Memory B cell (primary cell): ENCODE data around the gene ZNF655.
"Not testable (repeated sequence)": the region's sequence is repeated elsewhere in the genome, so short reads cannot be mapped to it uniquely, and the experiment has no call there.

Experiments used
- ATAC-seq: fragments of 150-1000 bp; cut with Tn5 transposase; 2 replicates; pipeline ENCODE4 v1.10.0; 2021; ENCODE audit warnings: low read depth, mild to moderate bottlenecking, moderate library complexity
- DNase-seq, 2 donors: peaks; one replicate each; pipeline ENCODE4 v3.0.0; 2022; ENCODE audit warnings: low spot score in 2 of 2
- H3K27ac Mint-ChIP-seq: one replicate; pipeline ENCODE4 v1.8.0; 2022; ENCODE audit warnings: mild to moderate bottlenecking, moderate library complexity, mixed read lengths
- H3K27me3 Mint-ChIP-seq: one replicate; pipeline ENCODE4 v1.8.0; 2022; ENCODE audit warnings: mixed read lengths
- H3K36me3 Mint-ChIP-seq: one replicate; pipeline ENCODE4 v1.8.0; 2022; ENCODE audit warnings: mild to moderate bottlenecking, mixed read lengths
- H3K4me1 Mint-ChIP-seq: one replicate; pipeline ENCODE4 v1.8.0; 2022; ENCODE audit warnings: mixed read lengths
- H3K4me3 Mint-ChIP-seq: one replicate; pipeline ENCODE4 v1.8.0; 2022; ENCODE audit warnings: mild to moderate bottlenecking, moderate library complexity, mixed read lengths
- H3K9me3 Mint-ChIP-seq: one replicate; pipeline ENCODE4 v1.8.0; 2022; ENCODE audit warnings: mixed read lengths

The ZNF655 gene, protein sequence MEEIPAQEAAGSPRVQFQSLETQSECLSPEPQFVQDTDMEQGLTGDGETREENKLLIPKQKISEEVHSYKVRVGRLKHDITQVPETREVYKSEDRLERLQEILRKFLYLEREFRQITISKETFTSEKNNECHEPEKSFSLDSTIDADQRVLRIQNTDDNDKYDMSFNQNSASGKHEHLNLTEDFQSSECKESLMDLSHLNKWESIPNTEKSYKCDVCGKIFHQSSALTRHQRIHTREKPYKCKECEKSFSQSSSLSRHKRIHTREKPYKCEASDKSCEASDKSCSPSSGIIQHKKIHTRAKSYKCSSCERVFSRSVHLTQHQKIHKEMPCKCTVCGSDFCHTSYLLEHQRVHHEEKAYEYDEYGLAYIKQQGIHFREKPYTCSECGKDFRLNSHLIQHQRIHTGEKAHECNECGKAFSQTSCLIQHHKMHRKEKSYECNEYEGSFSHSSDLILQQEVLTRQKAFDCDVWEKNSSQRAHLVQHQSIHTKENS

GRCh38 chr7:99558306-99559174 lies at the start of gene ZNF655:
ZNF655 (plus strand) TSS chr7:99558642; CDS start chr7:99560560, 1,918 bp downstream.
- Mint-ChIP-seq H3K36me3 (peaks cover 34% of the 10 kb centered on the region), H3K9me3 (no peaks in the 10 kb centered on the region), H3K4me3 (peak within 1 kb of the TSS; percentile 95), H3K4me1 (peaks cover 27% of the 10 kb centered on the region), H3K27ac (peak within 1 kb of the TSS; percentile 92), H3K27me3 (no peaks in the 10 kb centered on the region)
- ATAC-seq = peak; percentile 84
- peak; percentile 84 to 89 for DNase-seq

DNA sequence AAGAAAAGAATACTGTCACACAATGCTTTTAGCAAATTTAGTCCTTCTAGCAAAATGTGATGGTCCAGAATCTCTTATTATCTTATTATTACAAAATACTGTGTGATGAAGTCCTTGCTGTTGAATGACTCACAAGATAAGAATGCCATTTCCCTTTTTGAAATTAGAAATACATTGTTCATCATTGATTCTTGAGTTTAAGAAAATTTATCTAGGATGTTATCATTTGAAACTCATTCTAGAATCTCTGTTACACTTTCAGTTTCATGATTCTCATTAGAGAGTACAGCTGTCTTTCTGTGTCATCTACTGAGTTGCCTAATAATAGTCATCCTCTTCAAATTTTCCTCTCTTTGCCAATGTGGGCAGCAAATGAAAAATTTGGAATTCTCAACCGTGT lies 44.4 kb upstream of the ZNF655 start:
- Mint-ChIP-seq H3K9me3 (no peaks in the 10 kb centered on the region), H3K4me3 (no peak overlapping the region), H3K27ac (no peak overlapping the region), H3K27me3 (no peaks in the 10 kb centered on the region), H3K4me1 (peaks cover 8% of the 10 kb centered on the region), H3K36me3 (peaks cover 22% of the 10 kb centered on the region)
- ATAC-seq (no peak), DNase-seq (no peak)

GRCh38 chr7:99521399-99521798 lies 37.0 kb upstream of the ZNF655 start:
- H3K4me3 Mint-ChIP-seq = no peak overlapping the region
- peaks cover 4% of the 10 kb centered on the region for H3K4me1 Mint-ChIP-seq
- ATAC-seq (no peak), DNase-seq (no peak)
- no peaks in the 10 kb centered on the region for H3K9me3 Mint-ChIP-seq
- peaks cover 25% of the 10 kb centered on the region for H3K36me3 Mint-ChIP-seq
- H3K27me3 Mint-ChIP-seq = no peaks in the 10 kb centered on the region
- no peak overlapping the region for H3K27ac Mint-ChIP-seq

DNA sequence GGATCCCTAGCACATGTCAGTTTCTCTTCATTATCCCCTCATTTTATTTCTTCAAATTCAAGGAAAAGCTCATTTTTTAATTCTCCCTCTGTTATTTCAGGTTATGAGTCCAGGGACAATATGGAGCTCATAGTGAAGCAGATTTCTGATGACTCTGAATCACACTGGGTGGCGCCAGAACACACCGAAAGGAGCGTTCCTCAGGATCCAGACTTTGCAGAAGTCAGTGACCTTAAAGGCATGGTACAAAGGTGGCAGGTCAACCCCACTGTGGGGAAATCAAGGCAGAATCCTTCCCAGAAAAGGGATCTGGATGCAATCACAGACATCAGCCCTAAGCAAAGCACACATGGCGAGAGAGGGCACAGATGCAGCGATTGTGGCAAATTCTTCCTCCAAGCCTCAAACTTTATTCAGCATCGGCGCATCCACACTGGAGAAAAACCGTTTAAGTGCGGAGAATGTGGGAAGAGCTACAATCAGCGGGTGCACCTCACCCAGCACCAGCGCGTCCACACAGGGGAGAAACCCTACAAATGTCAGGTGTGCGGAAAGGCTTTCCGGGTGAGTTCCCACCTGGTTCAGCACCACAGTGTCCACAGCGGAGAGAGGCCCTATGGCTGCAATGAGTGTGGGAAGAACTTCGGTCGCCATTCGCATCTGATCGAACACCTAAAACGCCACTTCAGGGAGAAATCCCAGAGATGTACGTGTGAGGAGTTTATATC lies 32.6 kb upstream of the ZNF655 start:
- Mint-ChIP-seq H3K4me3 (no peak overlapping the region), H3K9me3 (peaks cover 6% of the 10 kb centered on the region), H3K27ac (no peak overlapping the region), H3K27me3 (no peaks in the 10 kb centered on the region), H3K36me3 (peaks cover 39% of the 10 kb centered on the region), H3K4me1 (peaks cover 4% of the 10 kb centered on the region)
- DNase-seq (no peak), ATAC-seq (no peak)

DNA sequence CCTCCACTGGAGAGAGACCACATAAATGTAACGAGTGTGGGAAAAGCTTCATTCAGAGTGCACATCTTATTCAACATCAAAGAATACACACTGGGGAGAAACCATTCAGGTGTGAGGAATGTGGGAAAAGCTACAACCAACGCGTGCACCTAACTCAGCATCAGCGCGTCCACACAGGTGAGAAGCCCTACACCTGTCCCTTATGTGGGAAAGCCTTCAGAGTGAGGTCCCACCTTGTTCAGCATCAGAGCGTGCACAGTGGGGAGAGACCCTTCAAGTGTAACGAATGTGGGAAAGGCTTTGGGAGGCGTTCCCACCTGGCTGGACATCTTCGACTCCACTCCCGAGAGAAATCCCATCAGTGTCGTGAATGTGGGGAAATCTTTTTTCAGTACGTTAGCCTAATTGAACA lies 27.1 kb upstream of the ZNF655 start:
- H3K36me3 Mint-ChIP-seq = peaks cover 43% of the 10 kb centered on the region
- H3K4me3 Mint-ChIP-seq = no peak overlapping the region
- peaks cover 20% of the 10 kb centered on the region for H3K9me3 Mint-ChIP-seq
- no peaks in the 10 kb centered on the region for H3K27me3 Mint-ChIP-seq
- H3K27ac Mint-ChIP-seq = no peak overlapping the region
- H3K4me1 Mint-ChIP-seq = no peaks in the 10 kb centered on the region
- no peak for ATAC-seq
- DNase-seq = no peak

GRCh38 chr7:99535667-99536066 lies 22.8 kb upstream of the ZNF655 start:
- ATAC-seq (no peak), DNase-seq (no peak)
- Mint-ChIP-seq H3K27ac (no peak overlapping the region), H3K4me3 (no peak overlapping the region), H3K9me3 (peaks cover 17% of the 10 kb centered on the region), H3K4me1 (no peaks in the 10 kb centered on the region), H3K27me3 (no peaks in the 10 kb centered on the region), H3K36me3 (peaks cover 23% of the 10 kb centered on the region)

GRCh38 chr7:99539213-99539811 lies 19.1 kb upstream of the ZNF655 start:
- DNase-seq = no peak
- Mint-ChIP-seq H3K9me3 (peaks cover 11% of the 10 kb centered on the region), H3K36me3 (peaks cover 8% of the 10 kb centered on the region), H3K27ac (no peak overlapping the region), H3K4me1 (no peaks in the 10 kb centered on the region), H3K27me3 (no peaks in the 10 kb centered on the region), H3K4me3 (no peak overlapping the region)
- no peak for ATAC-seq

- H3K4me1 Mint-ChIP-seq = no peaks in the 10 kb centered on the region
- no peak overlapping the region for H3K27ac Mint-ChIP-seq
- H3K27me3 Mint-ChIP-seq = no peaks in the 10 kb centered on the region
- peaks cover 11% of the 10 kb centered on the region for H3K9me3 Mint-ChIP-seq
- no peak overlapping the region for H3K4me3 Mint-ChIP-seq
- H3K36me3 Mint-ChIP-seq = peaks cover 10% of the 10 kb centered on the region
- no peak for DNase-seq
- ATAC-seq = no peak
Observed at GRCh38 chr7:99540542-99540941, 17.9 kb upstream of the ZNF655 start.

DNA sequence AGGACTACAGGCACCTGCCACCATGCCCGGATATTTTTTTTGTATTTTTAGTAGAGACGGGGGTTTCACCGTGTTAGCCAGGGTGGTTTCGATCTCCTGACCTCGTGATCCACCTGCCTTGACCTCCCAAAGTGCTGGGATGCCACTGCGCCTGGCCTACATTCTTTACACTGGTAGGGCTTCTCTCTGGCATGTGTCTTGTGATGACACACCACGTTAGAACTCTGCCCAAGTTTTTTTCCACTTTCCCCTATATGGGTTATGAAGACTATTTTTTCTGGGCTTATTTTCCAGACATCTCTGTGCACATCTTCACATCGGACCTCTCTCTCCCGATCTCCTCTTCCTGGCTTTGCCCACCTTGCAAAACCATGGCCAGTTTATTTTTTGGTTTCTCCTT lies 17.2 kb upstream of the ZNF655 start:
- no peak for DNase-seq
- H3K27ac Mint-ChIP-seq = no peak overlapping the region
- H3K27me3 Mint-ChIP-seq = no peaks in the 10 kb centered on the region
- ATAC-seq = no peak
- peaks cover 10% of the 10 kb centered on the region for H3K36me3 Mint-ChIP-seq
- peaks cover 7% of the 10 kb centered on the region for H3K9me3 Mint-ChIP-seq
- H3K4me1 Mint-ChIP-seq = no peaks in the 10 kb centered on the region
- H3K4me3 Mint-ChIP-seq = no peak overlapping the region

DNA sequence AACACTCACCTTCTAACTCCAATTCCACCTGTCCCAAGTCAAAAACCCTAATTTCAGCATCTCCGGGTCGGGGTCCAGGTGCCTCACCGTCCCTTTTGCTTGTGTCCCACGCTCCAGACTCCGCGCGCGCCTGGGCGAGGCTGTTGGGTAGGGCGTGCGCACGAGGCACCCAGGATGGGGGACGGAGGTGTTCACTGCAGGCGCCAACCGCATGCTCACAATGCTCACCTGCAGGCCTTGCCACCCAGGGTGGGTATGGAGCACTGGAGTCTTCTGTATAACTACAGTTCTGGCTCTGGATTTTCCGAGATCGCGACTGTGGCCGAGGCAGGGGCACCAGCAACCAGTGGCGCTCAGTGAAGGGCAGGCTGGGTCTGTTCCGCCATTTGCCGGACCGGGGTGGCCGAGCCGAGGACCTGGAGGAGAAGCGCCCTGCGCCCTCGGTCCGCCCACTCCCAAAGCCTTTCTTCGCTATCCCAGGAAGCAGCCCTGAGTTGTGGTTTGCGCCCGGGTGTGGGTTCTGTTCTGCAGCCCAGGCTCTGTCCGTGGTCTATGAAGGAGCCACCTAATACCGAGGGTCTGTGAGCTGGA lies 15.3 kb upstream of the ZNF655 start:
- H3K27ac Mint-ChIP-seq = no peak overlapping the region
- no peak for ATAC-seq

DNA sequence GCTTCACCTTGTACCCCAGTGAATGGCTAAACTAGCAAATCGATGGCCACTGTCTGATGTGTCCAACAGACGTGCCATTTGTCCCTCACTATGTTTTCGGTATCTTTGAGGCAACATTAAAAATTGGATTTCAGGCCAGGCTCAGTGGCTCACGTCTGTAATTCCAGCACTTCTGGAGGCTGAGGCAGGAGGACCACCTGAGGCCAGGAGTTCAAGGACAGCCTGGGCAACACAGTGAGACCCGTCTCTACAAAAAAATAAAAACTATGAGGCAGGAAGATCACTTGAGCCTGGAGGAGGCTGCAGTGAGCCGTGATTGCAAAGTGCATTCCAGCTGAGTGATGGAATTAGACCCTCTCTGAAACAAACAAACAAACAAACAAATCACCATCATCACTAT lies 14.5 kb upstream of the ZNF655 start:
- Mint-ChIP-seq H3K4me1 (no peaks in the 10 kb centered on the region), H3K27ac (no peak overlapping the region), H3K4me3 (no peak overlapping the region), H3K9me3 (peaks cover 7% of the 10 kb centered on the region), H3K36me3 (peaks cover 17% of the 10 kb centered on the region), H3K27me3 (no peaks in the 10 kb centered on the region)
- no peak for ATAC-seq
- no peak for DNase-seq

More for the DNA sequence above, 15.3 kb upstream of the ZNF655 start:
- Mint-ChIP-seq H3K9me3 (peaks cover 7% of the 10 kb centered on the region), H3K36me3 (peaks cover 17% of the 10 kb centered on the region), H3K4me1 (no peaks in the 10 kb centered on the region), H3K27me3 (no peaks in the 10 kb centered on the region), H3K4me3 (no peak overlapping the region)
- no peak for DNase-seq

DNA sequence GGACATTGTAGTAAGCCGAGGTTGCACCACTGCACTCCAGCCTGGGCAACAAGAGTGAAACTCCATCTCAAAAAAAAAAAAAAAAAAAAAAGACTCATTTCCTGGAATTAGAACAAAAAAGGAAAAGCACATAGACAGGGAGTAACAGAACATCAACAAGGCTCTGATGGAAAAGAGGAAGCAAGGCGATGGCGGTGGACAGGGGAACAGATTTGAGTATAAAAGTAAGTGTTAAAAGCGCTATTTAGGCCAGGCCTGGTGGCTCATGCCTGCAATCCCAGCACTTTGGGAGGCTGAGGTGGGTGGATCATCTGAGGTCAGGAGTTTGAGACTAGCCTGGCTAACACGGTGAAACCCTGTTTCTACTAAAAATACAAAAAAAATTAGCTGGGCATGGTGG lies 13.1 kb upstream of the ZNF655 start:
- not testable (repeated sequence) for H3K27ac Mint-ChIP-seq, H3K4me1 Mint-ChIP-seq, H3K4me3 Mint-ChIP-seq, H3K27me3 Mint-ChIP-seq, ATAC-seq, DNase-seq, H3K9me3 Mint-ChIP-seq
- peaks cover 21% of the 10 kb centered on the region for H3K36me3 Mint-ChIP-seq

GRCh38 chr7:99549545-99549944 lies 8.9 kb upstream of the ZNF655 start:
- H3K9me3 Mint-ChIP-seq, H3K27me3 Mint-ChIP-seq, DNase-seq, H3K4me3 Mint-ChIP-seq, ATAC-seq, H3K27ac Mint-ChIP-seq: not testable (repeated sequence)
- Mint-ChIP-seq H3K36me3 (peaks cover 23% of the 10 kb centered on the region), H3K4me1 (peaks cover 11% of the 10 kb centered on the region)
